Uterus (tissue), 2 donors: ENCODE results near the gene NUCKS1.

Experiments used
- CTCF ChIP-seq, 4 experiments: fragments of 200-600 bp in 2 of 4; fragments of 450-650 bp in 2 of 4; sonication (generic) in 2 of 4; IDR thresholded peaks; one replicate each; pipeline ENCODE4 v1.5.1; 2016 to 2019; ENCODE audit warnings: antibody characterized with exemption in 4 of 4, mild to moderate bottlenecking in 2 of 4, moderate library complexity in 1 of 4
- POLR2A ChIP-seq, 2 donors: fragments of 450-650 bp; IDR thresholded peaks; one replicate each; pipeline ENCODE4 v1.6.1; 2016; ENCODE audit warnings: antibody characterized with exemption in 2 of 2, mild to moderate bottlenecking in 1 of 2, moderate library complexity in 1 of 2

- TF ChIP-seq CTCF (IDR thresholded peaks at IDR 0.05) (no peak), POLR2A (IDR thresholded peaks at IDR 0.05) (no peak)
These were observed 40.3 kb downstream of the NUCKS1 start for GRCh38 chr1:205709640-205710039.
